Measurements from ENCODE around the gene KAT2B. TPM values are rescaled to one million over a fixed set of nuclear protein-coding genes. Genes with fewer than 3 reads are reported as not detected.
"Not testable (repeated sequence)": the region's sequence is repeated elsewhere in the genome, so short reads cannot be mapped to it uniquely, and the experiment has no call there.

Gene KAT2B
- total and polyA plus RNA-seq, 12 donors = 5.4 to 32.2 (median 20.9) TPM

DNA sequence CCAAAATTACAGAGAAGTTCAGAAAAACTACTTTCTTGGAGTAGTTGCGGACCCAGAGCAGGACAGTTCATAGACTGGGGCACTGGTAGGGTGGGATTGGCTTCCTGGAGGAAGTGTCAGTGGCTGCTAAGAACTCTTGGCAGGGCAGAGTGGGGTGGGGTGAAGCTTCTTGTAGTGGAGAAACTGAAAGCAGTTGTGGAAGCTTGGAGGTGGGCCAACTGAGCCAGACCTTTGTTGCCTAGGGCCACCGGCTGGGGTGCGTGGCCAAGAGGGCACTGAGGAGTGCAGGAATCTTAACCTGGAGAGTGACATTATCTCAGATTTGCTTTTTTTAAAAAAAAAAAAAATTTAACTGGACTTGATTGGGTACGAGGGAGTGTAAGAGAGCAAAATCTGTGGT lies 3.1 kb downstream of the KAT2B start:
- 18 to 23% (median 19%) methylated on average over 4 of the region's 4 CpGs for WGBS, 4 donors

DNA sequence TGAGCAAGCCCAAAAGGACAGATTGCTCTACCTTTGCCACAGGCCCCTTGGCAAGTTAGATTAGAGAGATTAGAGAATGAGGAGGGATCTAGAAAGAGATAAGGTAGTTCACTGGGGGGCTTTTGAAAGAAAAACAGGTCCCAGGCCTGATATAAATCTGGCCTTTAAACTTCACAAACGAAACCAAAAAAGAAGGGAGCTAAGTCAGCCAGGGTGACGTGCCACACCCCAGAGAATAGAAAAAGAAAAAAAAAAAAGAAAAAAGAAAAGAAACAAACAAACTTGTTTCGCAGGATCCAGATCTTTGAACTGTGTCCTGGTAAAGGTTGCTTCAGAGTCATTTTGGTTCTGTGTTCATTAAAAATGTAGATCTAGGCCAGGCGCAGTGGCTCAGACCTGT lies 3.6 kb downstream of the KAT2B start:
- intact Hi-C loops (cut with DNase I) = loop anchor here (10.0 kb wide), 2 partner anchors 99 to 141 kb away; partner anchors contain the start of genes RAB5A (in 1 of the 2) and SGO1 (in 1 of the 2)
- no peak for DNase-seq
- Histone ChIP-seq H3K9me3 (replicated peaks in 1 of 3) (no peaks in the 10 kb centered on the region), H3K27me3 (no peaks in the 10 kb centered on the region), H3K4me3 (peak overlapping the region in 1 of 4 donors; percentile 11), H3K27ac (peak overlapping the region; percentile 2 to 75 (median 66)), H3K36me3 (replicated peaks in 1 of 2) (no peaks in the 10 kb centered on the region), H3K4me1 (replicated peaks in 1 of 2) (peaks cover 31 to 38% of the 10 kb centered on the region in 2 donors)
- 41 to 67% (median 53%) methylated on average over 4 of the region's 4 CpGs for WGBS, 4 donors
- TF ChIP-seq POLR2A (IDR thresholded peaks at IDR 0.05) = no peak
- TF ChIP-seq, protein P1, sequence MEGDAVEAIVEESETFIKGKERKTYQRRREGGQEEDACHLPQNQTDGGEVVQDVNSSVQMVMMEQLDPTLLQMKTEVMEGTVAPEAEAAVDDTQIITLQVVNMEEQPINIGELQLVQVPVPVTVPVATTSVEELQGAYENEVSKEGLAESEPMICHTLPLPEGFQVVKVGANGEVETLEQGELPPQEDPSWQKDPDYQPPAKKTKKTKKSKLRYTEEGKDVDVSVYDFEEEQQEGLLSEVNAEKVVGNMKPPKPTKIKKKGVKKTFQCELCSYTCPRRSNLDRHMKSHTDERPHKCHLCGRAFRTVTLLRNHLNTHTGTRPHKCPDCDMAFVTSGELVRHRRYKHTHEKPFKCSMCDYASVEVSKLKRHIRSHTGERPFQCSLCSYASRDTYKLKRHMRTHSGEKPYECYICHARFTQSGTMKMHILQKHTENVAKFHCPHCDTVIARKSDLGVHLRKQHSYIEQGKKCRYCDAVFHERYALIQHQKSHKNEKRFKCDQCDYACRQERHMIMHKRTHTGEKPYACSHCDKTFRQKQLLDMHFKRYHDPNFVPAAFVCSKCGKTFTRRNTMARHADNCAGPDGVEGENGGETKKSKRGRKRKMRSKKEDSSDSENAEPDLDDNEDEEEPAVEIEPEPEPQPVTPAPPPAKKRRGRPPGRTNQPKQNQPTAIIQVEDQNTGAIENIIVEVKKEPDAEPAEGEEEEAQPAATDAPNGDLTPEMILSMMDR (IDR thresholded peaks at IDR 0.05) = no peak

More for the DNA sequence above, 3.1 kb downstream of the KAT2B start:
- intact Hi-C loops (cut with DNase I) = loop anchor here (10.0 kb wide), 2 partner anchors 99 to 141 kb away; partner anchors contain the start of genes RAB5A (in 1 of the 2) and SGO1 (in 1 of the 2)
- Histone ChIP-seq H3K27me3 (no peaks in the 10 kb centered on the region), H3K36me3 (replicated peaks in 1 of 2) (no peaks in the 10 kb centered on the region), H3K27ac (peak overlapping the region; percentile 2 to 75 (median 66)), H3K4me1 (replicated peaks in 1 of 2) (peaks cover 33 to 43% of the 10 kb centered on the region in 2 donors), H3K4me3 (peak overlapping the region in 1 of 4 donors; percentile 11), H3K9me3 (replicated peaks in 1 of 3) (no peaks in the 10 kb centered on the region)
- DNase-seq = peak; percentile 75 to 95 (median 91)
- no peak for TF ChIP-seq POLR2A (IDR thresholded peaks at IDR 0.05)
- TF ChIP-seq, protein P1 (IDR thresholded peaks at IDR 0.05) = no peak

DNA sequence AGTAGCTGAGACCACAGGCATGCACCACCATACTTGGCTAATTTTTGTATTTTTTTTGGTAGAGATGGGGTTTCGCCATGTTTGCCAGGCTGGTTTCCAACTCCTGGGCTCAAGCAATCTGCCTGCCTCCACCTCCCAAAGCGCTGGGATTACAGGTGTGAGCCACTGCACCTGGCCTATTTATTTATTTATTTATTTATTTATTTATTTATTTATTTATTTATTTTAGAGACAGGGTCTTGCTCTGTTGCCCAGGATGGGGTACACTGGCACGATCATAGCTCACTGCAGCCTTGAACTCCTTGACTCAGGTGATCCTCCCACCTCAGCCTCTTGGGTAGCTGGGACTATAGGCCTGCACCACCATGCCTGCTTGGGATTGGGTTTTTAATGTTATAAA lies 4.9 kb downstream of the KAT2B start:
- intact Hi-C loops (cut with DNase I) = loop anchor here (10.0 kb wide), 2 partner anchors 100 to 140 kb away; partner anchors contain the start of genes RAB5A (in 1 of the 2) and SGO1 (in 1 of the 2)
- H3K36me3 ChIP-seq (replicated peaks in 1 of 2); DNase-seq; H3K9me3 ChIP-seq (replicated peaks in 1 of 3); H3K27ac ChIP-seq; H3K4me3 ChIP-seq; H3K27me3 ChIP-seq: not testable (repeated sequence)
- 72 to 98% (median 95%) methylated on average over 3 of the region's 3 CpGs for WGBS, 4 donors
- H3K4me1 ChIP-seq (replicated peaks in 1 of 2) = peaks cover 25 to 37% of the 10 kb centered on the region in 2 donors

DNA sequence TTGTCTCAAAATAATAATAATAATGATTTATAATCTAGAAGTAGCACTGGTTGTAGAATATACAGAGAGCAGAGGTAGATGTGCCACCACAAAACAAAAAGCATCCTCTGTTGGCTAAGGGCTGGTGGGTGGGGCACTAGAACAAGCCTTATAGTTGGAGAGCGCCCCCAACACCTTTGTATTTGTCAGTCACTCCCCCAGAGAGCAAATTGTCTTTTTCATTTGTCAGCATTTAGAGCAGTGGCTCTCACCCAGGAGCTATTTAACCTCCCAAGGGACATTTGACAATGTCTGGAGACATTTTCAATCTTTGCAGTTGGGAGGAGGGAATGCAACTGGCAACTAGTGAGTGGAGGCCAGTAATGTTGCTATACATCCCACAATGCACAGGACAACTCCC lies 6.3 kb downstream of the KAT2B start:
- H3K36me3 ChIP-seq (replicated peaks in 1 of 2) = no peaks in the 10 kb centered on the region
- WGBS, 4 donors = 87 to 100% (median 100%) methylated on average over 1 of the region's 1 CpG
- TF ChIP-seq, protein P1 (IDR thresholded peaks at IDR 0.05) = no peak
- TF ChIP-seq POLR2A (IDR thresholded peaks at IDR 0.05) = no peak
- no peaks in the 10 kb centered on the region for H3K9me3 ChIP-seq (replicated peaks in 1 of 3)
- intact Hi-C loops (cut with DNase I) = loop anchor here (10.0 kb wide), 2 partner anchors 102 to 138 kb away; partner anchors contain the start of genes RAB5A (in 1 of the 2) and SGO1 (in 1 of the 2)
- H3K27ac ChIP-seq = no peak overlapping the region
- no peak overlapping the region for H3K4me3 ChIP-seq
- DNase-seq = no peak
- peaks cover 25 to 34% of the 10 kb centered on the region in 2 donors for H3K4me1 ChIP-seq (replicated peaks in 1 of 2)
- no peaks in the 10 kb centered on the region for H3K27me3 ChIP-seq

DNA sequence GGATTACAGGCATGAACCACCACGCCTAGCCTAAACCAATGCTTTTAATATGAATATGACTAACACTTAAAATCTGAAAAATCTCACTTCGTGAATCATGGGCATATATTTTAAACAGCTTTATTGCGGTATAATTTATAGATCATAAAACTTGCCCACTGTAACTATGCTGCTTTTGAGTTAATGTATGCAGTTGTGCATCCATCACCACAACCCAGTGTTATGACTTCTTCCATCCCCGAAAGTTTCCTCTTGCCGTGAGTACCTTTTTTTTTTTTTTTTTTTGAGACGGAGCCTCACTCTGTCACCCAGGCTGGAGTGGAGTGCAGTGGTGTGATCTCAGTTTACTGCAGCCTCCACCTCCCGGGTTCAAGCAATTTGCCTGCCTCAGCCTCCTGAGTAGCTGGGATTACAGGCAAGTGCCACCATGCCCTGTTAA lies 7.1 kb downstream of the KAT2B start:
- Histone ChIP-seq H3K27me3 (no peaks in the 10 kb centered on the region), H3K9me3 (replicated peaks in 1 of 3) (no peaks in the 10 kb centered on the region), H3K4me3 (no peak overlapping the region), H3K36me3 (replicated peaks in 1 of 2) (no peaks in the 10 kb centered on the region), H3K4me1 (replicated peaks in 1 of 2) (peaks cover 18 to 26% of the 10 kb centered on the region in 2 donors), H3K27ac (no peak overlapping the region)
- 92 to 96% (median 93%) methylated on average over 7 of the region's 7 CpGs for WGBS, 4 donors
- TF ChIP-seq, protein P1 (IDR thresholded peaks at IDR 0.05) = no peak
- TF ChIP-seq POLR2A (IDR thresholded peaks at IDR 0.05) = no peak
- DNase-seq = no peak
- intact Hi-C loops (cut with DNase I) = loop anchor here (10.0 kb wide), 2 partner anchors 103 to 137 kb away; partner anchors contain the start of genes RAB5A (in 1 of the 2) and SGO1 (in 1 of the 2)
